Choroid plexus epithelial cell (primary cell): Measurements from ENCODE around the gene LRRFIP2.

ENCODE experiments used
- DNase-seq: peaks from one replicate; pipeline ENCODE4 v3.0.0-alpha.2; 2010; ENCODE audit warnings: low read depth
- H3K4me3 ChIP-seq: 2 replicates; pipeline ENCODE4 v1.5.1; 2011; ENCODE audit warnings: low read depth, mild to moderate bottlenecking, control low read depth, low read length, moderate library complexity
- TF ChIP-seq, protein P1 (sequence below): conservative IDR thresholded peaks from 2 replicates; pipeline ENCODE4 v1.5.1; 2011; ENCODE audit warnings: low read depth, mild to moderate bottlenecking, control low read depth, inconsistent platforms, low read length, moderate library complexity

The LRRFIP2 gene

DNA sequence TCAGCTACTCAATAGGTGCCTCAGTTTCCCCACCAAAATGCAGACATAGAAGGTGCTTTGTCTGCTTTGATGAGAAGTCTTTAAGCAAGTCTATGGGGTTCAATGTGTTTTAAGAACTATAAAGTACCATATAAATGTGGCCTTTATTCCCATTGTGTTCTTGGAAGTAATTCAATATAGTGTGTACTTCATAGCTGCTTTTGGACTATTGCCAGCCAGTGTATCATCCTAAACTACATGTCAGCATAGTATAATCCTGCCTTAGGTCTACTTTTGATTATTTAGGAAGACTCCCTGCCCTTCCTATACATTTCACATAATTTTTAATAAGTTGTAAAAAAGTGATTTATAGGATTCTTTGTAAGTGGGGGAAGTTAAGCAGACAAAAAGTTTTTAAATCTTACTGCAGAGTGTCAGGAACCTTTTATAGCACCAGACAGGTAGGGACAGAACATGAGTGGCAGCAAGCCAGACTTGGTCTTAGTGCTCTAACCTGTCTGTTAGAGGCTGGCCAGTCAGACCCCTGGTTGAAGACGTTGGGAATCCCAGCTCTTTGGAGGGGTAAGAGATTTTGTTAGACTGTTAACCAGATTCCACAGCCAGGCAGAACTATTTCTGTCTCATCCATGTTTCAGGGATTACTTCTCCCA, 132.7 kb downstream of the LRRFIP2 start:
- TF ChIP-seq, protein P1, sequence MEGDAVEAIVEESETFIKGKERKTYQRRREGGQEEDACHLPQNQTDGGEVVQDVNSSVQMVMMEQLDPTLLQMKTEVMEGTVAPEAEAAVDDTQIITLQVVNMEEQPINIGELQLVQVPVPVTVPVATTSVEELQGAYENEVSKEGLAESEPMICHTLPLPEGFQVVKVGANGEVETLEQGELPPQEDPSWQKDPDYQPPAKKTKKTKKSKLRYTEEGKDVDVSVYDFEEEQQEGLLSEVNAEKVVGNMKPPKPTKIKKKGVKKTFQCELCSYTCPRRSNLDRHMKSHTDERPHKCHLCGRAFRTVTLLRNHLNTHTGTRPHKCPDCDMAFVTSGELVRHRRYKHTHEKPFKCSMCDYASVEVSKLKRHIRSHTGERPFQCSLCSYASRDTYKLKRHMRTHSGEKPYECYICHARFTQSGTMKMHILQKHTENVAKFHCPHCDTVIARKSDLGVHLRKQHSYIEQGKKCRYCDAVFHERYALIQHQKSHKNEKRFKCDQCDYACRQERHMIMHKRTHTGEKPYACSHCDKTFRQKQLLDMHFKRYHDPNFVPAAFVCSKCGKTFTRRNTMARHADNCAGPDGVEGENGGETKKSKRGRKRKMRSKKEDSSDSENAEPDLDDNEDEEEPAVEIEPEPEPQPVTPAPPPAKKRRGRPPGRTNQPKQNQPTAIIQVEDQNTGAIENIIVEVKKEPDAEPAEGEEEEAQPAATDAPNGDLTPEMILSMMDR, result no peak
- H3K4me3 ChIP-seq, result no peak overlapping the region
- peak; percentile 40 for DNase-seq

DNA sequence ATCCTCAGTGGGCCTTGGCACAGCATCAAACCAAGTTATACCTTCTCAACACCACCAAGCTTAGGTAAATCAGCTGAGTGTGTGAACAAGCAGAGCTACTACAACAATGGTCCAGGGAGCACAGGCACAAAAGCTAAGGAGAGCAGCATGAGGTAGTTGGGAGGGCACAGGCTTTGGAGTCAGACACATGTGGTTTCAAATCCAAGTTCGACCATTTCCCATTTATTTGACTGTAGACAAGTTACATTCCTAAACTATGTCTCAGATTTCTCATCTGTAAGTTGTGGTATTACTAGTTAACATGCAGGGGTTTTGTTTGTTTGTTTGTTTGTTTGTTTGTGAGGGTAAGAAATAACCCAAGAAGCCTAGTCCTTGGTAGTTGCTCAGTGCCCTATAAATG, 134.2 kb downstream of the LRRFIP2 start:
- H3K4me3 ChIP-seq, result no peak overlapping the region
- DNase-seq, result peak; percentile 38
- TF ChIP-seq, protein P1, result no peak

DNA sequence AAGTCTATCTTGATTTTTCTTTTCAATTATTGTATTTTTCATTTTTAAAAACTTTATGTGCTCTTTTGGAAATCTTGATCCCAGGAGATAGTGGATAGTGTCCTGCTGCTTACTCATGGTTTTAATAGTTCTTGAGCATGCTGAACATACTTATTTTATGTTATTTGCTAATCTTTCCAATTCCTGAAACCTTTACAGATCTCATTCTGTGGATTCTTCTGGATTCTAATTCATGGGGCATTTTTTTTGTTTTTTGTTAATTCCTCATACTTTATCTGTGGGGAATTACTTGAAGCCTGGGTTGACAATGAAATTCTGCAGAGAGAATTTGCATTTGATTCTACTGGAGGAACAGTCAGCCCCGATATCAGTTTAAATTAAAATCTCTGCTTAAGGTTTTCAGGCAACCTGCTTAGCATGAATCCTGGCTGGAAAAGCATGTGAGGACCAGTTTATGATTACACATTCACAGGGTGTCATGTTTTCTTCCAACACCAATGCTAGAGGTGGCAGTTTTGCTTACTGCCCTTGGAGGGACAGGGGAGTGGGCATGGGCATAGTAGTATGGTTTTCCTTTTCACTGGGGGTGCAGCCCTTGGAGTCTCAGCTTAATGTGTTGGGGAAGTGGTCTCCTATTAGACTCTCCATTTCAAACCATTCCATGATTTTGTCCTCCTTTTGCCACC, 135.1 kb downstream of the LRRFIP2 start:
- no peak for DNase-seq
- TF ChIP-seq, protein P1, result no peak
- no peak overlapping the region for H3K4me3 ChIP-seq

DNA sequence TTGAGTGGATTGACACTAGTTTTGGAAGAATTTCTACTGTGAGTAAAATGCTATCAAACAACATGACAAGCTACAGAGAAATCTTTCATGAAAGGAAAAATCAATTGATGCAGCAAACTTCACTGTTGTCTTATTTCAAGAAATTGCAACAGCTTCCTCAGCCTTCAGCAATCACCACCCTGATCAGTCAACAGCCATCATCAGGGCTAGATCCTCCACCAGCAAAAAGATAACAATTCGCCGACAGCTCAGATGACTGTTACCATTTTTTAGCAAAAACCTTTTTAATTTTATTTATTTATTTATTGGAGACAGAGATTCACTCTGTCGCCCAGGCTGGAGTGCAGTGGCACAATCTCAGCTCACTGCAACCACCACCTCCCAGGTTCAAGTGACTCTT, 137.0 kb downstream of the LRRFIP2 start:
- TF ChIP-seq, protein P1, result no peak
- DNase-seq, result no peak
- no peak overlapping the region for H3K4me3 ChIP-seq

DNA sequence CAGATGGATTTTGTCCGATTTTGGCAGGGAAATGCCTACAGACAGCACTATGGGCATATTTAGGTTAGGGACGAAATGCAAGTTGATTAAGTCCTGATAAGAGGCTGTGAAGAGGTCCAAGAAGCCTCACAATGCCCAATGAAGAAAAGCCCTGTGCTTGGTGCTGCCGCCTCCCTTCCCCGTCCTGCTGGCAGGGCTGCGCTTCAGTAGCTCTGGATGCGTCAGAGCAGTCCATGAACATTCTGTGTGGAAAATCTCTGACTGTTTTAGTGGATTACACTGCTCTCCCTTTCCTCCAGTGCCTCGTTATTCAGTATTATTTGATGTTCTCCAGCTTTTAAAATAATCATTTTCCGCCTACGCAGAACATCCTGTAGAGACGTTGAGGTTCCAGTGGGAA, 141.4 kb downstream of the LRRFIP2 start:
- no peak for DNase-seq
- TF ChIP-seq, protein P1, result no peak
- no peak overlapping the region for H3K4me3 ChIP-seq

DNA sequence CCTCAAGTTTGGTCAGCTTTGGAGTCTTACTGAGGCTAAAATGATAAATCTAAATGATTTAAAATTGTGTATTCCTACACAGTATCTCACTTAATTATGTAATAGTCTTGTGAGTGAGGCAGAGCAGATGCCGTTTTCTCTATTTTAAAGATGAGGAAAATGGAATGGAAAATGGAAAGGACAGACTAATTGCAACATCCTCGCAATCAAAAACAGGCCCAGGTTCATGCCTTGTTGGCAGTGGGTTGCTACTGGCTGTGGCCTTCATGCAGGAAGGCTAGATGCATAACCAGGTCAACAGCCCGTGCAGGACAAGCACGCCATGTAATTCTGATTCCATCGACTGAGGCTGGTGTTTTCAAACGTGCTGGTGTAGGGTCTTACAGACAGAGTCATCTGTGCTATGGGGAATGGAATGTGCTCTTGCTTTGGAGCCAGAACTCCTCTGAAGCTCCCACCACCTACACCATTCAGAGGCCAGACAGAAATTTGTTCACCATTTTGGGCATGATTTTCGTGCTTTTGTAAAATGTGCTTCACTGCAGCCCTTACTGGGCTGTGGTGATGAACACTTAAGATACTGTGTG, 143.2 kb downstream of the LRRFIP2 start:
- peak; percentile 55 for DNase-seq
- no peak overlapping the region for H3K4me3 ChIP-seq
- TF ChIP-seq, protein P1, result no peak
